HG02763 (cell line): Measurements from ENCODE around the gene CLEC4F.

Experiments used
- ATAC-seq: cut with Tn5 transposase; IDR thresholded peaks from one replicate; pipeline ENCODE4 v1.9.1; 2021; ENCODE audit warnings: mild to moderate bottlenecking, moderate library complexity; ENCODE audit not compliant: unreplicated experiment

The CLEC4F gene, protein sequence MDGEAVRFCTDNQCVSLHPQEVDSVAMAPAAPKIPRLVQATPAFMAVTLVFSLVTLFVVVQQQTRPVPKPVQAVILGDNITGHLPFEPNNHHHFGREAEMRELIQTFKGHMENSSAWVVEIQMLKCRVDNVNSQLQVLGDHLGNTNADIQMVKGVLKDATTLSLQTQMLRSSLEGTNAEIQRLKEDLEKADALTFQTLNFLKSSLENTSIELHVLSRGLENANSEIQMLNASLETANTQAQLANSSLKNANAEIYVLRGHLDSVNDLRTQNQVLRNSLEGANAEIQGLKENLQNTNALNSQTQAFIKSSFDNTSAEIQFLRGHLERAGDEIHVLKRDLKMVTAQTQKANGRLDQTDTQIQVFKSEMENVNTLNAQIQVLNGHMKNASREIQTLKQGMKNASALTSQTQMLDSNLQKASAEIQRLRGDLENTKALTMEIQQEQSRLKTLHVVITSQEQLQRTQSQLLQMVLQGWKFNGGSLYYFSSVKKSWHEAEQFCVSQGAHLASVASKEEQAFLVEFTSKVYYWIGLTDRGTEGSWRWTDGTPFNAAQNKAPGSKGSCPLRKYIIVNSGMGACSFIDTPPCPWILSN

DNA sequence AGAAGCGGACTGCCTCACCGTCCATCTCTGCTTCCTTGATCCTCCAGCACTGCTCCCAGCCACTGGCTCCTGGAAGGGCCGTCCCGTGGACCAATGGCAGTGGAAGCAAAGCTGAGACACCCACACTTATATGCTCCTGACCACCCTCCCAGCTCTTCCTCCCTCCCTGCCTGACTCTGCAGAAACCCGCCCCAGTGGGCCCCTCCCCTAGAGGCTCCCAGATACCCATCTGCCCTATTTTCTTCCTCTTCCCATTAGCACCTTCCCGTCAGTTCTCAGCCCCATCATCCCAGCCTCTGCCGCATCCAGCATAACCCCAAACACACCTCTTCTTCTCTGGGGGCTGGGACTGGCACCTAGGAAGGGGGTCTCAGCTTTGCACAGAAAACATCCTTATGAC, at the start of gene CLEC4F:
Gene CLEC4F (minus strand): TSS at position 101 of the 400 bp plus-strand sequence. CDS start 76 bp downstream, at position 25.
- no peak for ATAC-seq

DNA sequence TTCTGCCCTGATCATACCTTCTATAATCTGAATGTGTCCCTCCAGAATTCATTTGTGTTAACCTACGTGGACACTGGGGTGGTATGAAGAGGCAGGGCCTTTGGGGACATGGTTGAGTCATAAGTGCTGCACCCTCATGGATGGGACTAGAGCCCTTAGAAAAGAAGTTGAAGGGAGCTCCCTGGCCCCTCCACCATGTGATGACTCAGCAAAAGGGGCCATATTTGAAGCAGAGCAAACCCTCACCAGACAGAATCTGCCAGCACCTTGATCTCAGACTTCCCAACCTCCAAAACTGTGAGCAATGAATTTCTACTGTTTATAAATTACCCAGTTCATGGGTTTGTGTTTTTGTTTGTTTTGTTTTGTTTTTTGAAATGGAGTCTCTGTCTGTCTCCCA, 48.6 kb upstream of the CLEC4F start:
- no peak for ATAC-seq

DNA sequence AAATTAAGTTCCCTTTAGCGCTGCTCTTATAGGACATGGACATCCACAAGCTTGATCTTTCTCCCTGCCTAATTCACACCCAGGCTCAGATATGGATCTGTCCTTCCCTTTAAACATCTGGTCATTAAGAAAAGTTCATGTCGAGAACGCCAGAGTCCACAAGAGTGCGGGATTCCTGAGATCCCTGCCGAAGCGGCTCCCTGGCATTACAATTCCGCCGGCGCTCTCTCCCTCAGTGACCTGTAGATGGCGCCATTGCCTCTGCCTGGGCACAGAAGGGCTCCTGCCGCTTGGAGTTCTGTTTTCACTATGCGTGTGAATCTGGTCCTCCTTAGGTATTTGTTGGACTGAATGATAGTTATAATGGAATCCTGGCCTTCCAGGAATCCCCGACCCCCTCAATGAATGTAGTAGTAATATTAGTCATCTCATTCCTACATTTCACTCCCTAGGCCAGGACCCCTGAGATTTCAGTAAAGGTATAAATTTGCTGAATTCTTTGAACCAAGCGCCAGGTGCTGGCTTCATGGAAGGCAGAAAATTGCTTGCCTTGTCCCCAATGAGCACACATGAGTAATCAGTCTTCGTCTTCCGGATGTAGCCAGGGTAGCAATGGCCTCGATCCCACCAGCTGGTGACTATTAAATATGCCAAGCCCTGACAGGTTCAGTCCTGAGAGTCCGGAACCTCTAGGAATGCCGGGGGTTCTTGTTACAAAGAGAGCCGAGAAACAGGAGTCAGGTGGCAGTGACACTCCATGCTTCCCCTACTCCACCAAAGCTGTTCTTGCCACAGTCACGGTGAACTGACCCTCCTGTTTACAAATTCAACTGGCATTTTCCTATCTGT, 41.6 kb upstream of the CLEC4F start:
- ATAC-seq, result no peak

DNA sequence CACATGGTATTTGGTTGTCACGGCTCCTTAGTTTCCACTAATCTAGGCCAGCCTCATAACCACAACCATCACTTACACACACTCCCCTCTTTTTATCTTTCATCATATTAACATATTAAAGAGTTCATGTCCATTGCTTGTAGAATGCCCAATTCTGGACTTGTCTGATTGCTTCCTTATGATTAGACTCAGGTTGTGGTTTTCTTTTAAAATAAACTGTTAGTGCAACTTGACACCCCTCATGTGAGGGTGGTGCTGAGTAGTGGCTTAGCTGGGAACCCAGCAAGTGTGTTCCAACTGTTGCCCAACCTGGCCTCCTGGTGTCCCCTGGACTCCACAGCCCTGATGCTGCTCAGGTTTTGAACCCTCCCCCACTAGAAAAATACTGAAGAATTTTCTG, 35.3 kb upstream of the CLEC4F start:
- ATAC-seq, result no peak

DNA sequence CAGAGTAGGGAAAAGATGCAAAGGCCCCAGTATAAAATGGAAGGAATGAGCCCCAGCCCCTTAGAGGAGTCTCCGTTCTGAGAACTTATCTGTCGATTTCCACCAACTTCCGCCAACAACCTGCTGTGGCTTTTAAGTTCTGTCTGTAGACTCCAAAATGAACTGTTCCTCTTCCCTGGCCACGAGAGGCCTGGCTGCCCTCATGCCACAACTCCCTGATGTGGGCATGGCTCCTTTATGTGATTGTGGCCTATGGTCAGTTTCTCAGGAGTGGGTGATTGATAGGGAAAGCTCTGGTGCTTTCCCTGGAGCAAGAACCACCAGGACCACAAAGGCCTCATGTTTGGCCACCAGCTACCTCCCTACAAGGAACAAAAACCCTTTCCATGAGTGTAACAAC, 34.0 kb upstream of the CLEC4F start:
- ATAC-seq, result no peak

DNA sequence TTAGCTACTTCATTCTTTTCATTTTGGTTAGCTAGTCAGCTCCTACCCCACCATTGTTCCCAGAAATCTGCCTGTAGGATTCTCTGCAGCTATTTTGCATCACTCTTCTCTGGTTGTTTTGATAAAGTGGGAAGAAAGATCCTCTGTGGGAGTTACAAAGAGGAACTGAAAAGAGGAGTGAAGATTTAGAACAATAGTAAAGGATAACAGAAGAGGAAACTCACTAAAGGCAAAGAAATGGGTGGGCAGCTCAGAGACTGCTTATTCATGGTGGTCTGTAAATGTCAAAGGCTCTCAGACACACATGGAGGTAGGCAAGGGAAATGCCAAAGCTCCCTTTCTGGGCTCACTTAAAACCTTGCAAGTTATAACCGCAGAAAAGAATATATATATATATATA, 32.4 kb upstream of the CLEC4F start:
- ATAC-seq, result no peak

DNA sequence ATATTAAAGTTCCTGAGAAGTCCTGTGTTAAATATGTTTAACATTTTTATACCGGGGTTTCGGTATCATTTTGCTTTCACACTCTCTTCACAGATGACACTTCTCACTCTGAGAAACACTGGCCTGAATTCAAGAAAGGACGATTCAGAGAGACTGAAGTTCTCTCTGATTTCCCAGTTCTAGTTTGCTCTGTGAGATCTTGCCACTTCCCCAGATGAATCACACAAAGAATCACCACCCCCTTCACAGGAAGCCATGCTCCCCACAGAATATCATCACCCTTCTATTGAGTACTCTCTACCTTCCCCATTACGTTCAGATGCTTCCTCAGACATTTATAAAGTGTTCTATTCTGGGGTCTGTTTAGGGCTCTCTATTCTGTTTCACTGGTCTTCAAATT, 31.3 kb upstream of the CLEC4F start:
- no peak for ATAC-seq

DNA sequence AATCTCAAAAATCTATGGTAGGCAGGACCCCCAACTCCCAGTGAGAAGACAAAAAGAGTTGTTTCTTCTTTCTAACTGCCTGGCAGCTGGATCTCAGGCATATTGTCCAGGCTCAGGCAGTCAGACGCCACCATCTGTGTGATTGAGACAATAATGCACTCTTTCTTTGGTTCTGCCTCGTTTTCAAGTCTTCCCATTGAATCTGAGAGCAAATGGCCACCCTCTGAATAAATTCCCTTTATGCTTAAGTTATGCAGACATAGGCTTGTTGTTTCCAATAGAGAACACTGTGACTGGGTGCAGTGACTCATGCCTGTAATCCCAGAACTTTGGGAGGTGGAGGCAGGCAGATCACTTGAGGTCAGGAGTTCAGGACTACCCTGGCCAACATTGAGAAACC, 30.5 kb upstream of the CLEC4F start:
- ATAC-seq, result no peak

DNA sequence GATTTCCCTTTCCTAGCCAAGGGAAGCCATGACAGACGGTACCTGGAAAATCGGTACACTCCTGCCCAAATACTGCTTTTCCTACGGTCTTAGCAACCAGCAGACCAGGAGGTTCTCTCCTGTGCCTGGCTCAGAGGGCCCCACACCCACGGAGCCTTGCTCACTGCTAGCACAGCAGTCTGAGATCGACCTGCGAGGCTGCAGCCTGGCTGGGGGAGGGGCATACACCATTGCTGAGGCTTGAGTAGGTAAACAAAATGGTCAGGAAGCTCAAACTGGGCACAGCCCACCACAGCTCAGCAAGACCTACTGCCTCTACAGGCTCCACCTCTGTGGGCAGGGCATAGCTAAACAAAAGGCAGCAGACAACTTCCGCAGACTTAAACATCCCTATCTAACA, 22.0 kb upstream of the CLEC4F start:
- ATAC-seq, result no peak

DNA sequence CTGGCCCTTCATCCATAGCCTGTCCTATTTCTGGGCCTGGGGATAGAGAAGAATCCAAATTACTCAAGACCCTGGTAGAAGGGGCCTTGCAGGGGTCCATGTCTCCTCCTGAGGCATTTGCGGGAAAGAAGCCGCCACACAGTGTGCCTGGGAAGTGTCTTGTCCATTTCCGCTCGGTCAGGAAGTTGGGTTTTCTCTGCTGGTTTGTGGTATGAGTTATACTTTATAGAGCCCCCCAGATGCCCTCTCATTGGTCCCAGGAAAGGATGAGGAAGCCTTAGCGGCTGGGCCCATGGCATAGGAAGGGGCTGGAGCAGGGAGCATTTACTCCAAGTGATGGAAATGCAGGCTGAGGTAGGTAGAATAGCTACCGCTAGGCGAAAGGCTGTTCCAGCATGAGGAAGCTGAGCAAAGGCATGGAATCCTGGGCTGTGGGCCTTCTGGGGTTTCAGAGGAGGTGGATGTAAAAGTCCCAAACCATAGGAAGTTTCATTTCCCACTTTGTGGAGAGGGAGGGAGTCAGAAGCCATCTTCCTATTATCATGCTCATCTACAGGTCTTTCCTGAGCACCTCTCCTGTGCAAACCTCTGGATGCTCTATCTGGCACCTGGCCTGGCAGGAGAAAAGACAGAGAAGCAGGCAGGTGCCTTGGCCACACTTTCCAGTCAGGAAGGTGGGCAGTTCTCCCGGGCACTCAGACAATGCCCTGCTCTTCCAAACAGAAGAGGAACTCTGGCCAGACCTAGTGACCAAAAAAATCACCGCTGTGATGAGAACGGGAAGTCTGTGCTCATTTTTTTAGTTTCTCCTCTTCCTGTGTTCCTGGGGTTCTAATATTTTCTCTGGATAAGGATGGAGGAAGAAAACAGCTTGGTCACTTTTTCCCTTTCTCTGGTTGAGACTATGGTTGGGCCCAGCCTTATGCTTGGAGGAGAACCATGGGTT, 17.9 kb upstream of the CLEC4F start:
- no peak for ATAC-seq

DNA sequence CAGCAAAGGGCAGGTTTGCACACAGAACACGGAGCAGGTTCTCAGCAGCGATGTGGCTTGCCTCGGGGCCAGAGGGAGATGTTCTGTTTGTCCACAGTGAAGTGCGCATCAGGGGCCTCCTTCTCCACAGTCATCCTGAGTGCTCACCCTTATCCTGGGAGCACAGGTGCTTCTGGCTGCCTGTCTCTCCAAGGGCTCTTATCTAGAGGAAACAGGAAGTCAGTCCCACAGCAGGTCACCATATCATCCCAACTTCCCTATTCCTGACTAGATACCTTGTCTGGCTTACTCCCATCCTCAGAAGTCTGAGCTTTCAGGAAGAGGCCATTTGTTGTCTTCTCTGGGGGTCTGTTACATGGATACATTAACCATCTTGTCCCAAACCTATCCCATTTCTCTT, 15.2 kb upstream of the CLEC4F start, which contains the start of gene CD207:
Gene CD207 (minus strand): TSS at position 174 of the 400 bp plus-strand sequence. CDS start 40 bp downstream, at position 134.
- ATAC-seq, result no peak

DNA sequence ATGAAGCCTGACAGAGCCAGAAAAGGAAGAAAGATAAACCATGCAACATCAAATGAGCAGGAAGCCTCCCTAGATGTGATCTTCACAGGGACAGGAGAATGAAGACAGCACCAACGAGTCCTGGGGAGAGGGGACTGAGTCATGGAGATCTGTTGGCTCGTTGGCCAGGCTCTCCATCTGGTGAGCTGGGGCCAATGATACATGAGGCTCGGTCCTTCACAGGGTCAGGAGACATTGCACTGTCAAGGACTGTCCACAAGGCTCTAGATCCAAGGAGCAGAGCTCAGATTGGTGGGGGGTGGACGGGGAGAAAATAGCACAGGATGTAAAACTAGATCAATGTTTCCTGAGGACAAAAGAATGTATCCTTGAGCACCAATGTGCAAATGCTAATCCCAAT, 14.5 kb upstream of the CLEC4F start:
- no peak for ATAC-seq

DNA sequence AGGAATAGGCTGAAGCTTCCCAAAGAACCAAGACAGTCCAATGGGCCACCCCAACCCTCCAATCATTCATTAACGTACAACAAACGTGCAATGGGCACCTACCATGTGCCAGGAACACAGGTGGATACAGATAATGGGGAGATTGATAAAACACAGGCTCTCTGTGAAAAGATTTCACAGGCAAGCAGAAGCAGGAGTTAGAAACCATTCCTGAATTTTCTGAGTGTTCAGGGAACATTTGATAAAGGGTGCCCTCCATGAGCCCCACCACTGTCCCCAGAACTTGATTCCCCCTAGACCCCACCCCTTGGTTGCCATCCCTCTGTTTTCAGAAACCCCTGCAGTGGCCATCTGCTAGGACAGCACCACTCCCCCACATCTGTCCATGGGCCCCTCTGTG, 13.7 kb upstream of the CLEC4F start:
- no peak for ATAC-seq

DNA sequence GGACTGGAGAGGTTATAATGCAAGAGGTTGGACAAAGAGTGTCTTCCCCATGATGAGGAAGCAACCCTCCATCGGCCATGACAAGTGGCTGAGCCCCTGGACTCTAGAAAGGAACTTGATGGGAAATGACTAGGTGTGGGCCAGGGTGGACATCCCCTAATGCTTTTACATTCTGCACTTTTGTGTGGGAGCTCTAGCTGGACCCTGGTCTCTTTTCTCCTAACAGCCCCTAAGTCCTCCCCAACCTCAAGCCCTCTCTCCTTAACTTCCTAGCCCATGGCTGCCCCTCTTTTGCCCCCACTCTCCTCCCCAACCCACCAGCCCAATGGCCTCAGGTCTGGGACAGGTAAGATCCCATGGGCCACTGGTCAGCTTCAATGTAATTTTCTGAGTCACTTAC, 12.8 kb upstream of the CLEC4F start:
- no peak for ATAC-seq

DNA sequence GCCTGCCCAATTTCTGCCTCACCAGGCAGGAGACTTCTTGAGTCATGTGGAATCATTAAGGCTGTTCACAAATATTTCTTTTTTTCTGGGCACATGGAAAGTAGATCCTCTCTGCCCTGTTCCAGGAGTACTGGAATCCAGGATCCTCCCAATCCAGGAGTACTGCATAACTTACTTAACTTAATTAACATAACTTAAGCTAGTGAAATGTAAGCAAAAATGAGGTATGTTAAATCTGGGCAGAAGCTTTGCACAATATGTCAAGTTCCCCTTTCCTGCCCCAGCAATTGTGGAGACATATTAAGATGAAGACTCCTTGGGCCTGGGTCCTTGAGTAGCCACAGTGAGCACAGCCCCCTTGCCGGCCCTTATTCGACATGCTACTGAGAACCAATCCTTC, 12.0 kb upstream of the CLEC4F start:
- ATAC-seq, result no peak

DNA sequence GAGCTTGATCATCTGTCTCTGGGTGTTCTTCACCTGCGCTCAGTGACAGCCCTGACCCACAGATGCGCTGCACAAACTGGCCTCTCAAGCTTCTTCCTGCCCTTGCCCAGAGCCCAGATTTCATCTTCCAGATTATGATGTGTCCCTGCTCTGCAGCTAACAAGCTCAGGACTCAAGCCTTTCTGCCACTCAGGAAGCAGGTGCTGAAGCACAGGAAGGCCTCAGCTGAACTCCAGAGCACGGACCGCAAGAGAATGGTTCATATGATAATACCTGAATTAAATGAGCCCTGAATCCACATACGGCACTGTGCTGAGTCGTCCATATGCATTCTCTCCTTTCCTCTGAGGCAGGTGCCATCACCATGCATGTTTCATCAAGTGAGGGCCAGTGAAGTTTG, 11.5 kb upstream of the CLEC4F start:
- ATAC-seq, result no peak

DNA sequence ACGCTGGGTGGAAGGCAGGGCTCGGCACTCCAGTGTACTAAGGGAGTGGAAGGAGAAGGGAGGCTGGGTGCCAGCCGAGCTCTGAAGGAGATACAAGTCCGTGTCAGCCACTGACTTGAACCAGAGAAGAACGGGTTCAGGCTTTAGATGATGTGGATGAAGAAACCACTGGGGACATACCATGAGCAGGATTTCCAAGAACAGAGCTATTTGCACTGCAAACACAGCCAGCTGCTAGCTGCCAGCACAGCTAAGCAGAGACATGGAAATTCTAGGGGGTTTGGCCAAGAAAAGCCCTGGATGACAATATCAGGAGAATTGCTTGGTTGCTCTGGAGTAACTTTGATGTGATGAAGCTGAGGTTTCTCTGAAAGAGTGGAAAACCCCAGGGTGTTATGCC, 10.0 kb upstream of the CLEC4F start:
- ATAC-seq, result no peak

DNA sequence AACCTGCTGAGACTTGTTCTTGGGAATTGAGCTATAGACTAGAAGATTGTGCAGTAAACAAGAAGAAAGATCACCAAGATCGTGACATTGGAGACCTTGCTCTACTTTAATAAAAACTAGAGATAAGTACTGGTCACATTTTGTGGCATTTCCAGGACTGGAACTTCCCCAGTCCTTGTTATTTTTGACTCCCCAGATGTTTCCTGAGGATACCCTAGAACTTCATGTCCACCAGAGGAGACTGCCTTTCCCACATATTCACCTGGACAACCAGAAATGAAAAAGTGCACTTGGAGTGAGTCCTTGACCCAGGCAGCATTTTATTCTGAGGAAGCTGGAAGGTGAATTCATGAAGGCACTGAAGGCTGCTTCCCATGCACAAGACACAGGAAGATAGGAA, 9.5 kb upstream of the CLEC4F start:
- no peak for ATAC-seq

DNA sequence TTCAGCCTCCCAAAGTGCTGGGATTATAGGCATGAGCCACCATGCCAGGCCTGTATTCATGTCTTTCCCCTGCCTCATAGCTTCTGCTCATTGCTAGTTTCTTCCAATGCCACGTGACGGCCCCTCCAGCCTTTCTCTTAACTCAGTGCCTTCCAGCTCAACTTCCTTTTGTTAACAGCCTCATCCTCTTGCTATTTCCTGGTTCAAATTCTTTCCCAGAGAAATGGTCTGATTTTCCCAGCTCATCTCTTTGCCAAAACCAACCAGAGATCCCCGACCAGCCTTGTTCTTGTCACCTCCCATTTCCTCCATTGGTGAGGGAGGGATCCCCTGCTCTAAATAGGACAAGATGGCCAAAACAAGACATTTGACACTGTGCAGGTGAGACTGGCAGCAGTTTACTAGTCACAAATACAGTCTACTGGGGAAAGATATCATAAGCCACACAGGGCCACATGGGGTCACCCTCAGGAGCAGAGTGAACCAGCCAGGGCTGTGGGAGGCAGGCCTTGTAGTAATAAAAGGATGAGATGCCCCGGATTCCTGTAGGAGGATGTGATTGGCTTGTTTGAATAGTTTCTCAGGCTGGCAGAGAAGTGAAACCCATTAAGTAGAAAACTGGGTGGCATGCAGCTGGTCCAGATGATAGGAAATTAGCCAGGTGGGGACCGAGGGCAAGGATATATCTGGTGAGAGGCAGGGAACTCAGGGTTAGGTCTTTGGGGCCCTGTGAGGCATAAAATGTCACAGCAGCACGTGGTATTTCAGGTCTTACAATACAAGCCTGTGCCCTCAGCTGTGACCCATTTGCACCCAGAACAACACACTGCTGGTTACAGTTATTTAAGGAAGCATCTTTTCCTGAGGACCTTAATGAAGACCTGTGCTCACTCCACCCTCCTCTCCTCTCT, 8.8 kb upstream of the CLEC4F start:
- no peak for ATAC-seq

DNA sequence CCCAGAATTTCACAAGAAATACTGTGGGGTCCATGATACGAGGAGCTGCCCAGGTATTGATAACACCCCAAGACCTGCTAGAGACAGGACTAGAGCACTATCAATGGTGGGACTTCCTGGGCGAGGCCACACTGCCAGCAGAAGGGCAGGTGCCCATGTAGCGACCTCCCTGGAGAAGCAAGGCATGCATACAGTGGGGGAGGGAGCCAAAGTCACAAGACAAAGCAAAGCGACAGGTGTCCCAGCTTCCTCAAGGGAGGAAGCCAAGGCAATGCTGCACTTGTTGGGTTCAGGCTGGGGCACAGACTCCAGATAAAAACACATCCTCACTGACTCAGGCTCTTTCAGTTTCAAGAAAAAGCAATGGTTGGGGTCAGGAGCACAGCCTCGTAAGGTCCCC, 7.7 kb upstream of the CLEC4F start:
- ATAC-seq, result no peak
